Skin epidermis (tissue), 12 donors: ENCODE data around the gene ELFN2.

Experiments used
- H3K27ac ChIP-seq, 21 experiments: fragments of 200-600 bp; sonication (generic) in 11 of 21; one replicate each; pipeline ENCODE4 v1.5.0; 2020; ENCODE audit warnings: mild to moderate bottlenecking in 3 of 21, inconsistent platforms in 2 of 21, moderate library complexity in 2 of 21
- H3K4me3 ChIP-seq, 7 experiments: fragments of 200-600 bp; sonication (generic) in 2 of 7; one replicate each; pipeline ENCODE4 v1.5.0; 2020; ENCODE audit warnings: inconsistent platforms in 2 of 7, mild to moderate bottlenecking in 2 of 7, moderate library complexity in 1 of 7

The ELFN2 gene

GRCh38 chr22:37396488-37397084 lies 30.7 kb downstream of the ELFN2 start:
- Histone ChIP-seq H3K27ac (no peak overlapping the region), H3K4me3 (no peak overlapping the region)

DNA sequence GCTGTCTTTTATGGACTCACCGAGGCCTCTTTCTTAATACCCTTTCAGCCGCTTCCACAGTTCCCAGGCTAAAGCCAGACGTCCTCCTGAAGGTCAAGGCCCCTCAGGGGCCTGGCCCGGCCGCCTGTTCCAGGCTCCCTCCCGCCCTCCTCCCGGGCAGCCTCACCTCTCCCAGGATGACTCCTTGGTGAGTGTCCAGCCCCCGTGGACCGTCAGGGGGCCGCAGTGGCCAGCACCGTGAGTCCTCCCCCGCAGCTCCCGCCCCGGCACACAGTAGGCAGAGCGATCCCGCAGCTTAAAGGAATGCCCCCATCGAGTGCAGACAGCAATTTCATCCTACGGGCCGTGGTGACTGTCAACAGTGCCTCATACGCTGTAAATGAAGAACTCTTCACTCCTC lies 32.9 kb downstream of the ELFN2 start:
- no peak overlapping the region for H3K4me3 ChIP-seq
- H3K27ac ChIP-seq, result no peak overlapping the region

GRCh38 chr22:37393746-37394145 lies 33.5 kb downstream of the ELFN2 start:
- no peak overlapping the region for H3K27ac ChIP-seq
- no peak overlapping the region for H3K4me3 ChIP-seq

GRCh38 chr22:37392721-37393328 lies 34.5 kb downstream of the ELFN2 start:
- Histone ChIP-seq H3K4me3 (no peak overlapping the region), H3K27ac (no peak overlapping the region)

GRCh38 chr22:37391702-37392101 lies 35.6 kb downstream of the ELFN2 start:
- no peak overlapping the region for H3K27ac ChIP-seq
- H3K4me3 ChIP-seq, result no peak overlapping the region

DNA sequence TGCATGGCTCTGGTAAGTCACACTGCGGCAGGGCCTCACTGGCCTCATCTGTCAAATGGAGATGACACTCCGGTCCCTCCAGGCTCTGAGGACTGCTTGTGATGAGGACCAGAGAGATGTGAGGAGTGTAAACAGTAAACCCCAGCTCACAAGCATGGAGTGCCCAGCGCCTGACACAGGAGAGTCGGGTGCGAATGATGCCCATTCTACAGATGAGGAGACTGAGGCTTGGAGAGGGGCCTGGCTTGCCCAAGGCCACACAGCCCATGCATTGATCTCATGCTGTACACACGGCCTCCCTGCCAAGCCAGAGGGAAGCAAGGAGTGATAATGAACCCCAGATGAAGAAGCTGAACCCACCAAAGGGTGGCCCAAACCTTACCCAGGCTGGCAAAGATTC lies 37.2 kb downstream of the ELFN2 start:
- Histone ChIP-seq H3K27ac (no peak overlapping the region), H3K4me3 (no peak overlapping the region)

GRCh38 chr22:37388538-37388937 lies 38.7 kb downstream of the ELFN2 start:
- Histone ChIP-seq H3K4me3 (no peak overlapping the region), H3K27ac (no peak overlapping the region)

- H3K4me3 ChIP-seq, result no peak overlapping the region
- no peak overlapping the region for H3K27ac ChIP-seq
Observed at GRCh38 chr22:37387793-37388192, 39.5 kb downstream of the ELFN2 start.

GRCh38 chr22:37386441-37386840 lies 40.8 kb downstream of the ELFN2 start:
- H3K4me3 ChIP-seq, result no peak overlapping the region
- no peak overlapping the region for H3K27ac ChIP-seq

DNA sequence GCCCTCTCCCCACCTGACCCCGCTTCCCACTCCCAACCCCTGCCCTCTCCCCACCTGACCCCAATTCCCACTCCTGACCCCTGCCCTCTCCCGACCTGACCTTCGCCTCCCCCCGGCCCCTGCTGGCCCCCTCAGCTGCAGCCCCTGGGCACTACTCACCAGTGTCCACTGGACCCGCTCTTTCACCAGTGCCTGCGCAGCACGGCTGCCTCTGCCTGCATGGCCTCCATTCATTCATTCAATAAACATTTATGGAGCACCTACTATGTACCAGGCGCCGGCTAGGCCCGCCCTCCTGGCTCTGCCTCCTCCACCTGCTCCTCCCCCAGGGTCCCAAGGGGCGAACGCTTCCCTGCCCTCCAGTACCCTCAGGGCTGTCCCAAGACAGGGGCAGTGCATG lies 42.6 kb downstream of the ELFN2 start:
- Histone ChIP-seq H3K4me3 (no peak overlapping the region), H3K27ac (no peak overlapping the region)

- H3K4me3 ChIP-seq, result no peak overlapping the region
- H3K27ac ChIP-seq, result no peak overlapping the region
Observed at GRCh38 chr22:37383341-37383740, 43.9 kb downstream of the ELFN2 start.

DNA sequence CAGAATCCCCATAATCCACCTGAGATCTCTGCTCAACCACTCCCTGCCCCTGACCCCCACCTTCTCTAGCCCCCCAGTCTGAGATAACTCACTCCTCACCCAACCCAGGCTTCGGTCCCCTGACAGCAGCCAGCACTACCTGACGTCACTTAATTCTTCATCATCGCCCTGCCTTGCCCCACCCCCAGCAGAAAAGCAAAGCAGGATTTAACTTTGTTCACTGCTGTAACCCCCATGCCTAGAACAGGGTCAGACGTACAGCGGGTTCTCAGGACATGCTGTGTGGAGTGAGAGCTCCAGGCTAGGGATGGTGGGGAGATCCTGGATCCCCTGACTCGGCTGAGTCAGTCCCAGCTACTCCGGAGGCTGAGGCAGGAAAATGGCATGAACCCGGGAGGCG lies 45.8 kb downstream of the ELFN2 start:
- H3K27ac ChIP-seq, result no peak overlapping the region

DNA sequence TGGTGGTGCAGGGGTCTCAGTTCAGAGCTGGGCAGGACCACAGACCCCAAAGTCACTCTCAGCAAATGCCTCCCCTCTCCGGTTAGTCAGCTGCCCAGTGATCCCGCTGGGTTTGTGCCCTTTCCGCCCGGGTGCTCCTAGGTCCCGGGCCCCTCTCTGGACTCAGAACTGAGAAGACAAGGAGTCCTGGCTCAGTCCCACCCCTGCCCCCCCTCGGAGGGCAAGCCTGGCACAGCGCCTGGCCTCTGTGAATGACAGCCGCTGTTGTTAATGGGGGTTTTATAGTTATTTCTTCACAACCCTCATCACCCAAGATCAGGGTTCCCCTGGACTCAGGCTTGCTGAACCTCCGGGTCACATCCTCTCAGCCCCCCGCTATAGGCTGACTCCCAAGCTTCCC lies 47.6 kb downstream of the ELFN2 start:
- no peak overlapping the region for H3K27ac ChIP-seq
- H3K4me3 ChIP-seq, result no peak overlapping the region

More for the DNA sequence above, 45.8 kb downstream of the ELFN2 start:
- no peak overlapping the region for H3K4me3 ChIP-seq

GRCh38 chr22:37379085-37379484 lies 48.2 kb downstream of the ELFN2 start:
- Histone ChIP-seq H3K4me3 (no peak overlapping the region), H3K27ac (no peak overlapping the region)

DNA sequence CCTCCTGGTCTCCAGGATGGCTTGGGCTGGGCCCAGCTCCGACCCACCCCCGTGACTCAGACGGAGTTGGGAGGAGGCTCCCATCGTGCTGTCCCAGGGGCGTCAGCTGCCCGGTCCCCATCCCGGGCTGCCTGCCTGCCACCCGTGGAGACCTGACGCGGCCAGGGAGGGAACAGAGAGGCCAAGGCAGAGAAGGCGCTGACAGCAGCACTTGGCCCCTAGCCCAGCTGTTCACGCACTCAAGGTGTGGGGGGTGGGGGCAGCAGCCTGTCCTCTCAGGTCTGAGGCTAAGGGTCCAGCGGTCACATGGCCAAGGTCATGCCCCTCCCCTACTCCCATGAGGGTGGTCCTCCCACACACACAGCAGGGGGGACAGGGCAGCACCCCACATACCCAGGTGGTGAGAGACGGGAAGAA lies 48.6 kb downstream of the ELFN2 start:
- no peak overlapping the region for H3K4me3 ChIP-seq
- H3K27ac ChIP-seq, result no peak overlapping the region

DNA sequence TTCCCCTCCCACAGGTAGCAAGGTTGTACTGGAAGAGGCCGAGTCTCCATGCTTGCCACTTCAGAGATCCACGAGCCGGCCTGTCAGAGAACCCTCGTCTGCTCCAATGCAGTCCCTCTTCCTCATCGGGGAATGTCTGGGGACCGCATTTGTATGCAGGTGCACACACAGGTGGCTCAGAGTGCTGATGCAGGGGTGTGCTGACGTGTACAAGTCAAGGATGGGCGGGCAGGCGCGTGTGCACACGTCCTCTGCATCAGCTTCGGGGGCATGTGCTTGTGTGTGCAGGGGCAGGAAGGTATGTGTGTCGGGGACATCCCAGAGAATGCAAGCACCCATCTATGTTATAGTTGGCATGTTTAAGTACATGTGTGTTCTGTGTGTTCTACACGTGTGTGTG lies 49.4 kb downstream of the ELFN2 start:
- Histone ChIP-seq H3K4me3 (no peak overlapping the region), H3K27ac (no peak overlapping the region)

GRCh38 chr22:37377138-37377537 lies 50.1 kb downstream of the ELFN2 start:
- Histone ChIP-seq H3K27ac (no peak overlapping the region), H3K4me3 (no peak overlapping the region)

DNA sequence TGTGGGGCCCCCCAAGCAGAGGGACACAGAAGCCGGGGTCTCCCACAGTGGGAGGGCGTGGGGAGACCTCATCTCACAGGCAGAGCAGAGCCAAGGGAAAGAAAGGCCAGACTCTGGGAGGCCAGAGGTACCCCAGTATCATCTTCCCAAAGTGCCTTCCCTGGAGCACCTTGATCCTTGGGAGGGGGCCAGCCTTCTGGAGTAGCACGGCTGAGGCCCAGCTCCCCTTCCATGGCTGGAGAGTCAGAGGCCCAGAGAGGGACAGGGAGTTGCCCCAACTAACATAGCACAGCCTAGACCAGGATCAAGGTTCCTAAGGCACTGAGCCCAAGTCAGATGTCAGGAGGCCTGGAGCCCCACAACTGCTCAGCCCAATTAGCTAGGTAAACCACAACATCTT lies 50.6 kb downstream of the ELFN2 start:
- Histone ChIP-seq H3K27ac (no peak overlapping the region), H3K4me3 (no peak overlapping the region)

DNA sequence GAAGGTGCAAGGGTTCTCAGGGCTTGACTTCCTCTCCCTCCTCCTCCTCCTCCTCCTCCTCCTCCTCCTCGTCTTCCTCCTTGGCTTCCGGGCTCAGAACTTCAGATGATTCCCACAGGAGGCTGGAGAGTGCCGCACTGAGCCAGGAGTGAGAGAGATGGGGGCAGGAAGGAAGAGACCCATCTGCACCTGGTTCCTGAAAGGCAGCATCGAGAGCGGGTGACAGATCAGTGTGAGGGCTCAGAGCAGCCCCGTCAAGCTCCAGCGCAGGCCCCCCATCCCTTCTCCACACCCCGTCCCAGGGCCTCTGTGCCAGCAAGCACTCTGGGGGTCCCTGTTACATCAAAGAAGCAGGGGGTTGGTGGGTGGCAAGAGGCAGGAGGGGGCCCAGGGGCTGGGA lies 51.5 kb downstream of the ELFN2 start:
- no peak overlapping the region for H3K27ac ChIP-seq

GRCh38 chr22:37374571-37374970 lies 52.7 kb downstream of the ELFN2 start:
- H3K4me3 ChIP-seq, result no peak overlapping the region
- H3K27ac ChIP-seq, result no peak overlapping the region

More for the DNA sequence above, 51.5 kb downstream of the ELFN2 start:
- H3K4me3 ChIP-seq, result no peak overlapping the region

DNA sequence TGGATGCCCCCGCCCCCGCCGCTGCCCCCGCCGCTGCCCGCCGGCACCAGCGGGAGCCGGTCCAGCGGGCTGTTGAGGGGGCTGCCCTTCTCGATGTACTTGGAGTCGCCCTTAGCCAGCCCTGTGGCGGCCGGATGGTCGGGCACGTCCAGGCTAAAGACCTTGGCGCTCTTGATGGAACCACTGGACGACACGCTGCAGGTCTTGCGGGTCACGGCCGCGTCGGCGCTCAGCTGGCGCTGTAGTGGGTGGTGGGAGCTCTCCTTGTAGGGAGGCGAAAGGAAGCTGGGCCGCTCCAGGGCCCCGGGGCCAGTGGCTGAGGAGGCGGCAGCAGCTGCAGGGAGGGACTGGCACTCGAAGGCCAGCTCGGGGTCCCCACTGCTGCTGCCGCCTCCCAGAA lies 53.8 kb downstream of the ELFN2 start:
- Histone ChIP-seq H3K27ac (no peak overlapping the region), H3K4me3 (no peak overlapping the region)

GRCh38 chr22:37371911-37372310 lies 55.4 kb downstream of the ELFN2 start:
- H3K27ac ChIP-seq, result no peak overlapping the region

More at GRCh38 chr22:37371911-37372310, 55.4 kb downstream of the ELFN2 start:
- no peak overlapping the region for H3K4me3 ChIP-seq
